Smooth muscle cell (in vitro differentiated cells): ENCODE measurements around the gene RACK1. TPM values are rescaled to one million over a fixed set of nuclear protein-coding genes. Genes with fewer than 3 reads are reported as not detected.
A peak's percentile ranks its signal among the peaks of the same experiment; 100 is the strongest.

Experiments used
- DNase-seq: peaks from one replicate; lab custom pipeline; 2025; ENCODE audit not compliant: unreplicated experiment; lab: John Stamatoyannopoulos, UW
- H2AFZ ChIP-seq: fragments of 200-600 bp; sonication (generic); 2 replicates; pipeline ENCODE4 v1.6.0; 2016; ENCODE audit warnings: antibody characterized with exemption, low read depth, mild to moderate bottlenecking
- H3F3A ChIP-seq: fragments of 200-600 bp; sonication (generic); 2 replicates; pipeline ENCODE4 v1.6.0; 2017; ENCODE audit warnings: antibody characterized with exemption, low read depth
- H3K27ac ChIP-seq: fragments of 200-600 bp; sonication (generic); 2 replicates; pipeline ENCODE4 v1.5.1; 2016; ENCODE audit warnings: low read depth, mild to moderate bottlenecking
- H3K27me3 ChIP-seq: fragments of 200-600 bp; sonication (generic); 2 replicates; pipeline ENCODE4 v1.6.1; 2016; ENCODE audit warnings: low read depth, mild to moderate bottlenecking
- H3K36me3 ChIP-seq: fragments of 200-600 bp; sonication (generic); 2 replicates; pipeline ENCODE4 v1.5.1; 2016; ENCODE audit warnings: low read depth
- H3K4me1 ChIP-seq: fragments of 200-600 bp; sonication (generic); 2 replicates; pipeline ENCODE4 v1.5.1; 2016; ENCODE audit warnings: low read depth
- H3K4me2 ChIP-seq: fragments of 200-600 bp; sonication (generic); 2 replicates; pipeline ENCODE4 v1.6.0; 2016; ENCODE audit warnings: mild to moderate bottlenecking
- H3K4me3 ChIP-seq: fragments of 200-600 bp; sonication (generic); 2 replicates; pipeline ENCODE4 v1.5.1; 2016; ENCODE audit warnings: mild to moderate bottlenecking
- H3K79me2 ChIP-seq: fragments of 200-600 bp; sonication (generic); 2 replicates; pipeline ENCODE4 v1.6.0; 2016; ENCODE audit warnings: low read depth, mild to moderate bottlenecking
- H3K9ac ChIP-seq: fragments of 200-600 bp; sonication (generic); 2 replicates; pipeline ENCODE4 v1.6.0; 2016; ENCODE audit warnings: low read depth
- H3K9me3 ChIP-seq: fragments of 200-600 bp; sonication (generic); replicated peaks from 2 replicates; pipeline ENCODE4 v1.5.1; 2016; ENCODE audit warnings: low read depth
- H4K20me1 ChIP-seq: fragments of 200-600 bp; sonication (generic); 2 replicates; pipeline ENCODE4 v1.6.0; 2016; ENCODE audit warnings: low read depth
- WGBS: methylation state at CpG from one replicate; pipeline ENCODE4 v1.1.7; 2016; ENCODE audit warnings: low lambda C conversion rate; 5-methylcytosine and 5-hydroxymethylcytosine counted together
- polyA plus RNA-seq: library from polyadenylated mRNA; unstranded; fragments of >200 nt; fragmentation: Nextera tagmentation; extraction: Ambion mirVana; gene quantifications from 2 replicates; pipeline ENCODE4 v1.2.1, GENCODE V29; 2016
- total RNA-seq: library from RNA; depleted of rRNA; stranded (reverse); fragments of >200 nt; gene quantifications from 2 replicates; pipeline ENCODE4 v1.2.3, GENCODE V29; 2014
- TF ChIP-seq, protein P1 (sequence below): fragments of 200-600 bp; sonication (generic); IDR thresholded peaks from 2 replicates; pipeline ENCODE4 v1.5.1; 2017; ENCODE audit warnings: borderline replicate concordance, mild to moderate bottlenecking, antibody characterized with exemption; ENCODE audit not compliant: insufficient read depth, poor library complexity, severe bottlenecking

Gene RACK1
- total and polyA plus RNA-seq, 2 experiments from 2014 or later, result 617 to 2,098 TPM

DNA sequence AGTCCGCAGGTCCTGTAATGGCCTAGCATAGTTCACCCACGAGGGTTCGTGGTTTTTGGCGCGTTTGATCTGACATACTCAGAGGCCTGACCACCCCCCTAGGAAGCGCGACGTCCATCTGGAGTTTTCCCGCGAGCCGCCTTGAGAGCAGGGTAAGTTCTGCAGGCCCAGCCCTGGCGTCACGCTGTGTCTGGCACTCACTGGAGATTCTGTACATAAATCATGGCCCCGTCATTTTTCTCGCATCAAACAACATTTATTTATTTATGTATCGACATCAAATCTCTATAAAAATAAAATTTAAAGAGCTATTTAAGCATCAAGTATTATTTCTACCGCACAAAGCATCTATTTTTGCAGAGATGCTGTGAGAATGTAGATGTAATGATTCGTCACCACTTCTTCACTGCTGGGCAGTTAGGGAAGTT, 21.1 kb downstream of the RACK1 start:
- peak overlapping the region; percentile 85 for H3K4me2 ChIP-seq
- H3K4me1 ChIP-seq, result no peaks in the 10 kb centered on the region
- no peaks in the 10 kb centered on the region for H4K20me1 ChIP-seq
- no peaks in the 10 kb centered on the region for H3K9me3 ChIP-seq
- TF ChIP-seq, protein P1, sequence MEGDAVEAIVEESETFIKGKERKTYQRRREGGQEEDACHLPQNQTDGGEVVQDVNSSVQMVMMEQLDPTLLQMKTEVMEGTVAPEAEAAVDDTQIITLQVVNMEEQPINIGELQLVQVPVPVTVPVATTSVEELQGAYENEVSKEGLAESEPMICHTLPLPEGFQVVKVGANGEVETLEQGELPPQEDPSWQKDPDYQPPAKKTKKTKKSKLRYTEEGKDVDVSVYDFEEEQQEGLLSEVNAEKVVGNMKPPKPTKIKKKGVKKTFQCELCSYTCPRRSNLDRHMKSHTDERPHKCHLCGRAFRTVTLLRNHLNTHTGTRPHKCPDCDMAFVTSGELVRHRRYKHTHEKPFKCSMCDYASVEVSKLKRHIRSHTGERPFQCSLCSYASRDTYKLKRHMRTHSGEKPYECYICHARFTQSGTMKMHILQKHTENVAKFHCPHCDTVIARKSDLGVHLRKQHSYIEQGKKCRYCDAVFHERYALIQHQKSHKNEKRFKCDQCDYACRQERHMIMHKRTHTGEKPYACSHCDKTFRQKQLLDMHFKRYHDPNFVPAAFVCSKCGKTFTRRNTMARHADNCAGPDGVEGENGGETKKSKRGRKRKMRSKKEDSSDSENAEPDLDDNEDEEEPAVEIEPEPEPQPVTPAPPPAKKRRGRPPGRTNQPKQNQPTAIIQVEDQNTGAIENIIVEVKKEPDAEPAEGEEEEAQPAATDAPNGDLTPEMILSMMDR, result no peak
- H3F3A ChIP-seq, result peaks cover 22% of the 10 kb centered on the region
- H3K27me3 ChIP-seq, result no peaks in the 10 kb centered on the region
- H3K36me3 ChIP-seq, result no peaks in the 10 kb centered on the region
- DNase-seq, result no peak
- H3K9ac ChIP-seq, result peak overlapping the region; percentile 87
- H3K4me3 ChIP-seq, result peak overlapping the region; percentile 71
- H3K79me2 ChIP-seq, result peaks cover 26% of the 10 kb centered on the region
- H3K27ac ChIP-seq, result peak overlapping the region; percentile 90
- peak overlapping the region; percentile 46 for H2AFZ ChIP-seq
- WGBS, result under 1% methylated on average over 18 of the region's 18 CpGs

DNA sequence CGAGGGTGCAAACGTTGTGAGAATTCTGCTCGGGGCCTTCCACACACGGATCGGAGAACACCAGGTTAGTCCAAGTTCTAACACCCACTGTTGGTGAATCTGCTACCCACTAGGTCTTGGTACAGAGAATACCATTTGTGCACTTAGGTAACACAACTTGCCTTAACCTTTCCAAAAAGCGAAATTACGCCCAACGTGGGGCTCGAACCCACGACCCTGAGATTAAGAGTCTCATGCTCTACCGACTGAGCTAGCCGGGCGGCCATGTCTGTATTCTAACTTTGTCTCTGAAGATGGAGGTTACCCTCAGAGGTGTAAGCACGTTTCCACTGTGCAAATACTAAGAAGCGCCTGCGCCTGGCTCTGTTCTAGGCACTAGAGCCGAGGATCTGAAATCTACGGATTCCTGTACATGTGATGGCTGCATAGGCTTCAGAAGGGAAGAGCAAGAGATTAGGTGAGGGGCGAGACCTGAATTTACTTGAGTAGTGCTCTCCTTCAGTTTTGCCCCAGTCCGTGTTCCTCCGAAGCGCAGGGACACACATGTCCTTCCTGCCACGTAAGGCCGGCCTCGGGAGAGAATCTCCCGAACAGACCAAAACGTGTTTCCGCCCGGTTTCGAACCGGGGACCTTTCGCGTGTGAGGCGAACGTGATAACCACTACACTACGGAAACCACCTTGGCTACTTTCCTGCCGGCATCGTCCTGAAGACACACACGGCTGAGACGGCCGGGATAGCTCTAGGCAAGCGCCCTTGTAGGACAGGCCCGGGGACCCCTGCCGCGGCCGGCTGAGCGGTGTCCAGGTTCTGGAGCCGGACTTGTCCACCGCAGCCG, 21.7 kb downstream of the RACK1 start:
- WGBS, result 3% methylated on average over 50 of the region's 50 CpGs
- H3K36me3 ChIP-seq, result no peaks in the 10 kb centered on the region
- DNase-seq, result no peak

DNA sequence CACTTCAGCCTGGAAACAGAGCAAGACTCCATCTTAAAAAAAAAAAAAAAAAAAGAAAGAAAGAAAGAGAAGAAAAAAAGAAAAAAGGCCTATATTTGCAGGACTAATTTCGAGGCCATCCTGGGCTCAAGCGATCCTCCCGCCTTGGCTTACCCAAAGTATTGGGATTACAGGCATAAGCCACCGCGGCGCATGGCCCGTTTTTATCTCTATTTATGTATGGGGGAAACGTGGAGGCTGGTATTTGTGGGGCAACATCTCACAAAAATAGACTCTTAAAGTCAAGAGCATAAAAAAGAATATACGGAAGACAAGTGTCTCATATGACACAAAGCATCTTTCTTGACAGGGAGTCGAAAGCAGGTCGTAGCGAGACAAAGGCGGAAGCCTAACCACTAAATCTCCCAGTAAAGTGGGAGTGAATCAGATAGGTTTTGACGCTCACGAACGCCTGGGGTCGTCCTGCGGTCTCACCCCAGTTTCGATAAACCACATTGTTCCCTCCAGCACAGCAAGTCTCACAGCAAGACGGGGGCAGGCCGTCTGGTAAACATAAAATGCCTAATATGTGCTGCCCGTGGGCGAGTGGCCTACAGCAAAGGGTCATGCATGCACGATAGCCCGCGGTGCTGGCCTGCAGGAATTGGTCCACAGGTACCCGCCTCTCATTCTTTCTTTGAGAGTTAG, 22.5 kb downstream of the RACK1 start:
- Histone ChIP-seq H3K4me3 (peak overlapping the region; percentile 71), H3K79me2 (peaks cover 13% of the 10 kb centered on the region), H4K20me1 (no peaks in the 10 kb centered on the region), H3K27ac (peak overlapping the region; percentile 90), H3K36me3 (no peaks in the 10 kb centered on the region), H3K27me3 (no peaks in the 10 kb centered on the region), H3K9ac (no peak overlapping the region), H3K4me2 (peak overlapping the region; percentile 85), H3K4me1 (no peaks in the 10 kb centered on the region), H3K9me3 (no peaks in the 10 kb centered on the region), H3F3A (peaks cover 28% of the 10 kb centered on the region), H2AFZ (no peak overlapping the region)
- WGBS, result 61% methylated on average over 27 of the region's 27 CpGs
- TF ChIP-seq, protein P1, result no peak
- no peak for DNase-seq

More for the DNA sequence above, 21.7 kb downstream of the RACK1 start:
- TF ChIP-seq, protein P1, result no peak
- Histone ChIP-seq H3K9ac (peak overlapping the region; percentile 87), H3K79me2 (peaks cover 19% of the 10 kb centered on the region), H4K20me1 (no peaks in the 10 kb centered on the region), H3K27me3 (no peaks in the 10 kb centered on the region), H3K9me3 (no peaks in the 10 kb centered on the region), H3K4me3 (peak overlapping the region; percentile 71), H3K4me2 (peak overlapping the region; percentile 85), H3K27ac (peak overlapping the region; percentile 90), H3F3A (peaks cover 22% of the 10 kb centered on the region), H2AFZ (peak overlapping the region; percentile 46), H3K4me1 (no peaks in the 10 kb centered on the region)
